Myocyte (in vitro differentiated cells): ENCODE measurements around the gene GCDH. TPM values are rescaled to one million over a fixed set of nuclear protein-coding genes. Genes with fewer than 3 reads are reported as not detected.
"Not testable (repeated sequence)": the region's sequence is repeated elsewhere in the genome, so short reads cannot be mapped to it uniquely, and the experiment has no call there.

ENCODE experiments used
- DNase-seq: peaks from one replicate; pipeline ENCODE4 v3.0.0-alpha.2; 2012; ENCODE audit warnings: low read depth
- polyA plus RNA-seq: library from polyadenylated mRNA; unstranded; fragments of >200 nt; gene quantifications from one replicate; pipeline ENCODE4 v1.2.1, GENCODE V29; 2012; ENCODE audit warnings: missing spikeins
- total RNA-seq: library from RNA; depleted of rRNA; stranded (reverse); fragments of >200 nt; gene quantifications from 2 replicates; pipeline ENCODE4 v1.2.3, GENCODE V29; 2014

The GCDH gene
- 32.8 and 42.3 TPM in 2 replicates for total RNA-seq
- 13.4 TPM for polyA plus RNA-seq

DNA sequence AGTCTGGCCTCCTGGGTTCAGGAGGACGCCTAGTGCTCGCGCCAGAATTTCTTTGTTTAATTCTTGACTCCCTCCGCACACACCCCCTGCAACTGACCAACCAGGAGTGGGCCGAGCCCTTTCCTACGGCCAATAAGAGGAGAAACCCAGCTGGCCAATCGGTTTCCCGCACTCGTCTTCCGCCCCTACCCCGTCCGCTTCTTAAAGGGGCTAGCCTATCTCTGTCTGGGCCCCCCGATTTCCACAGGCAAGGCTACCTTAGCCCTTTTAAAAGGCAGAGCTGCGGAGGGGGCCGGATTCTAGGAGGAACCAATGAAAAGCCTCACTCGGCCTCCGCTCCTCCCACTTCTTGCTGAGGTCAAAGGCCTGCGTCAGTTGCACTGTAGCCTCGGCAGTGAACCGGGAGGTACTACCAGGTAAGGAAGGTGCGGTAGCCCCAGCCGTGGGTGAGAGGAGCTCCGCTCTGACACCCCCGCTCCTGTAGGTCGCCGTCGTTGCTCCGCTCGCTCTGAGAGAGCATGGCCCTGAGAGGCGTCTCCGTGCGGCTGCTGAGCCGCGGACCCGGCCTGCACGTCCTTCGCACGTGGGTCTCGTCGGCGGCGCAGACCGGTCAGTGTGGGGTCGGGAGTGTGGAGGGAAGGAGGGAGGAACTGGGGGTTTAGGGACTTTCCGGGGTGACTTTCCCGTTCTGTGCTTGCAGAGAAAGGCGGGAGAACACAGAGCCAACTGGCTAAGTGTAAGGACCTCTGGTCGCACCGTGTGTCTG, at the start of gene GCDH:
TSS of gene GCDH (plus strand) at position 374 of the 766 bp plus-strand sequence. CDS start at position 519, 145 bp downstream.
- peak; percentile 99 for DNase-seq

GRCh38 chr19:12842511-12842910, 48.4 kb upstream of the GCDH start:
- DNase-seq, result no peak

GRCh38 chr19:12843328-12843727, 47.6 kb upstream of the GCDH start:
- no peak for DNase-seq

- no peak for DNase-seq
Measured at GRCh38 chr19:12843999-12844732, 46.8 kb upstream of the GCDH start.

GRCh38 chr19:12846613-12847012, 44.3 kb upstream of the GCDH start:
- not testable (repeated sequence) for DNase-seq

GRCh38 chr19:12847159-12848139, 43.5 kb upstream of the GCDH start:
- DNase-seq, result peak; percentile 80

DNA sequence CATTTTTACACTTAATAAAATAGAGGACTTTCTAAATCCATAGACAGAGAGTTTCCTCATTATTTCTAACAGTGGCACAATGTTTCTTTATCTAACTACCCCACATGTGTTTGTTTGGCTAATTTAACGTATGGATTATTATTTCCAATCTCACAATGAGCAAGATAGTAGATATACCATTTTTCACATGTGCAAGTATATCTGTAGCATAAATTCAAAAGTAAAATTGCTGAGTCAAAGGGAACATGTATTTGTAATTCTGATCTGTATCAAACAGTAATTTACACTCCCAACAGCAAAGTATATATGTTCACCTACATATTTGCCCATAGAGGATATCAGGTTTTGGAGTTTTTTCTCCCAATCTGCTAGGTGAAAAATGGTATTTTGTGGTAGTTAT, 34.3 kb upstream of the GCDH start:
- no peak for DNase-seq

DNA sequence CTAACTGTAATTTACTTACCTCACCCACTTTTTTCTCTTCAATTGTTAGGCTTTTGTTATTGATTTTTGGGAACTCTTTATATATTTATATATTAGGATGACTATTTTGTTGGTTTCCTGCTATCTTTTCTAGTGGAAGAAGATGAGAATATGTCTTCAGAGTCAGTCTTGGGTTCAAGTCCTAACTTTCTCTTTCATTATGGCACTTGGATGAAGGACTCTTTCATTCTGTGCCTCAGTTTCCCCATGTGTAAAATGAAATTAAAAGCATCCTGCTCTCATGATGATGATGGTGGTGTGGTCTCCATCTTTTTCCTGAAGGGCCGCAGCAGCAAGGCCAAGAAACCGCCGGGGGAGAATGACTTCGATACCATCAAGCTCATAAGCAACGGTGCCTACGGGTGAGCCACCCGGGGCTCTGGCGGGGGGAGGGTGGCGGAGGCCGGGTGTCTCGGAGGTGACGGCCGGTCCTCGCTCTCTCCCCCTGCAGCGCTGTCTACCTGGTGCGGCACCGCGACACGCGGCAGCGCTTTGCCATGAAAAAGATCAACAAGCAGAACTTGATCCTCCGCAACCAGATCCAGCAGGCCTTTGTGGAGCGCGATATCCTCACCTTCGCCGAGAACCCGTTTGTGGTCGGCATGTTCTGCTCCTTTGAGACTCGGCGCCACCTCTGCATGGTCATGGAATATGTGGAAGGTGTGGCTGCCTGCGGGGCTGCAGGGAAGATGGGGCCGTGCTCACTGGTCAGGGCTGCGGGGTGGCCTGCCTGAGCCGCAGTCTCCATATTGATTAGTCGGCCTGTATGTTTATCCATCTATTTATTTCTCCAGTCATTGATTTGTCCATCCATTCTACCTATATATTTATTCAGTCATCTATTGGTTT, 32.7 kb upstream of the GCDH start:
- DNase-seq, result no peak

DNA sequence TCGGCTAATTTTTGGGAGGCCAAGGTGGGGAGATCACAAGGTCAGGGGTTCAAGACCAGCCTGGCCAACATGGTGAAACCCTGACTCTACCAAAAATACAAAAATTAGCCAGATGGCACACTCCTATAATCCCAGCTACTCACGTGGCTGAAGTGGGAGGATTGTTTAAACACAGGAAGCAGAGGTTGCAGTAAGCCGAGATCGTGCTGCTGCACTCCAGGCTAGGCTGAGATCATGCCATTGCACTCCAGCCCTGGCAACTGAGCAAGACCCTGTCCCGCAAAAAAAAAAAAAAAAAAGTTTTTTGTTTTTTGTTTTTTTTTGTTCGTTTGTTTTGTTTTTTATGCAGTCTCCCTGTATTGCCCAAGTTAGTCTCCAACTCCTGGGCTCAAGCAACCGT, 31.4 kb upstream of the GCDH start:
- DNase-seq, result no peak

- DNase-seq, result no peak
Measured at GRCh38 chr19:12864143-12864542, 26.8 kb upstream of the GCDH start.

GRCh38 chr19:12864721-12865715, 25.9 kb upstream of the GCDH start:
- DNase-seq, result no peak

DNA sequence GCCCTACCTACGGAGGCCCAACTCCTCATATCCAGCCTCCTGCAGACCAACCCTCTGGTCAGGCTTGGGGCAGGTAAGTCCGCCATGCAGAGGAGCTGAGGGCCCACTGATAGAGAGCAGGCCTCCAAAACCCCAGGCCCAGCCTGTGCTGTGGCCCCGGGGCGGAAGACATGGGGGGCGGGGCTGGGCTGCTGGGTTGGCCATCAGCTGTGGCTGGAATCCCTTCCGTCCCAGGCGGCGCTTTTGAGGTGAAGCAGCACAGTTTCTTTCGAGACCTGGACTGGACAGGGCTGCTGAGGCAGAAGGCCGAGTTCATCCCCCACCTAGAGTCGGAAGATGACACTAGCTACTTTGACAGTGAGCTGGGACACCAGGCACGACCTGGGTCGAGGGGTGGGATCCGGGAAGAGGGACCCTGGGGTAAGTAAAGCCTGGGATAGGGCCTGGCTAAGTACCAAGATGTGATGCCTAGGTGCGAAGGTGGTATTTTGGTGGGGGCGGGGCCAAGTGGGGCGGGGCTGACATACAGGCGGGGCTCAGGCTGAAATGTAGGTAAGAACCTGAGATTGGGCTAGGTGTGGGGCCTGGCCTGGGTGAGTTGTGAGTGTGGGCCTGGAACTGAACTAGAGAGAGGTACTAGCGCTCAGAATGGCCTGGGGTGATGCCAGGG, 25.1 kb upstream of the GCDH start:
- DNase-seq, result no peak

- DNase-seq, result no peak
Measured at GRCh38 chr19:12866416-12867119, 24.4 kb upstream of the GCDH start.

GRCh38 chr19:12867120-12868099, 23.6 kb upstream of the GCDH start:
- peak; percentile 21 for DNase-seq

GRCh38 chr19:12868540-12869112, 22.3 kb upstream of the GCDH start:
- no peak for DNase-seq

DNA sequence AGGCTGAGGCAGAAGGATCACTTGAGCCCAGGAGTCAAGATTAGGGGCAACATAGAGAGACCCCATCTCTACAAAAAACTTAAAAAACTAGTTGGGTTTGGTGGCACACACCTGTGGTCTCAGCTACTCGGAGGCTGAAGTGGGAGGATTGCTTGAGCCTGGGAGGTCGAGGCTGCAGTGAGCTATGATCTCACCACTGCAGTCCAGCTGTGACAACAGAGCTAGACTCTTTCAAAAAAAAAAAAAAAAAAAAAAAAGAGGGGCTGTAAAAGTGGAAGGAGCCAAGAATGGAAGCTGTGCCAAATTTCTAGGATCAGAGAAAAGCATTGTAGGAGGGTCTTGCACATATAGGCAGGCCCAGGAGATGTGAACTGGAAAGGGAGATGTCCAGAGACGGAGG, 19.3 kb upstream of the GCDH start:
- DNase-seq, result no peak
